Lower leg skin (tissue), 3 donors: Measurements from ENCODE around the gene MOSPD3.

Experiments
- POLR2A ChIP-seq, 2 donors: fragments of 450-650 bp; IDR thresholded peaks; one replicate each; pipeline ENCODE4 v1.6.1; 2016 to 2017; ENCODE audit warnings: antibody characterized with exemption in 2 of 2, mild to moderate bottlenecking in 1 of 2, moderate library complexity in 1 of 2
- TF ChIP-seq, protein P1 (sequence below), 3 donors: fragments of 450-650 bp; IDR thresholded peaks; one replicate each; pipeline ENCODE4 v1.5.1; 2016; ENCODE audit warnings: antibody characterized with exemption in 3 of 3, mild to moderate bottlenecking in 3 of 3, moderate library complexity in 2 of 3

DNA sequence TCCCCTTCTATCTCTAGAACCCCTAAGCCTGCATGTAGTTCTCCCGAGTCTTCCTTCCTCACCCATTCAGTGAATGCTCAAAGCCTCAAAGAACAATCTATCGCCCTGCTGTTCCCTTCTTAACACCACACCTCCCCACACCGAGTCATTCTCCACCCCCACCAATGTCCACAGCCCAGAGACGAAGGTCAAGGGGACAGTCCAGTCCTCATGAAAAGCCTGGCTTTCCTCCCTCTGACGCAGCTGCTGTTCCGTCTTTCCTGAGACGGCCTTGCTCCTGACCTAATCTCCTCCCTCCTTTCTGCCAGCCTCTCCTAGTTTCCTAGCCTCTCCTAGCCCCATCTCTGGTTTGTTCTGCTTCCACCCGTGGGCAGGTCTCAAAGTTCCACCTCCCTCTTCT, 9.2 kb downstream of the MOSPD3 start:
- TF ChIP-seq, protein P1, sequence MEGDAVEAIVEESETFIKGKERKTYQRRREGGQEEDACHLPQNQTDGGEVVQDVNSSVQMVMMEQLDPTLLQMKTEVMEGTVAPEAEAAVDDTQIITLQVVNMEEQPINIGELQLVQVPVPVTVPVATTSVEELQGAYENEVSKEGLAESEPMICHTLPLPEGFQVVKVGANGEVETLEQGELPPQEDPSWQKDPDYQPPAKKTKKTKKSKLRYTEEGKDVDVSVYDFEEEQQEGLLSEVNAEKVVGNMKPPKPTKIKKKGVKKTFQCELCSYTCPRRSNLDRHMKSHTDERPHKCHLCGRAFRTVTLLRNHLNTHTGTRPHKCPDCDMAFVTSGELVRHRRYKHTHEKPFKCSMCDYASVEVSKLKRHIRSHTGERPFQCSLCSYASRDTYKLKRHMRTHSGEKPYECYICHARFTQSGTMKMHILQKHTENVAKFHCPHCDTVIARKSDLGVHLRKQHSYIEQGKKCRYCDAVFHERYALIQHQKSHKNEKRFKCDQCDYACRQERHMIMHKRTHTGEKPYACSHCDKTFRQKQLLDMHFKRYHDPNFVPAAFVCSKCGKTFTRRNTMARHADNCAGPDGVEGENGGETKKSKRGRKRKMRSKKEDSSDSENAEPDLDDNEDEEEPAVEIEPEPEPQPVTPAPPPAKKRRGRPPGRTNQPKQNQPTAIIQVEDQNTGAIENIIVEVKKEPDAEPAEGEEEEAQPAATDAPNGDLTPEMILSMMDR (IDR thresholded peaks at IDR 0.05) = no peak
- no peak for TF ChIP-seq POLR2A (IDR thresholded peaks at IDR 0.05)
